SK-N-SH treated with all-trans-retinoic acid at 6 μM for 48 hours (cell line): ENCODE data around the gene KCNIP4.

Experiments used
- ARNTL ChIP-seq: fragments of 450-650 bp; formaldehyde crosslinking; IDR thresholded peaks from 2 replicates; pipeline ENCODE4 v1.5.0; 2020; ENCODE audit warnings: low read depth, mild to moderate bottlenecking, moderate library complexity, borderline replicate concordance
- ESRRG ChIP-seq: fragments of 250-450 bp; sonication (Bioruptor Pico); IDR thresholded peaks from 2 replicates; pipeline ENCODE4 v1.6.1; 2021; ENCODE audit warnings: mild to moderate bottlenecking
- TF ChIP-seq, protein P1 (sequence below): fragments of 250-450 bp; sonication (Bioruptor Pico); IDR thresholded peaks from 2 replicates; pipeline ENCODE4 v1.8.0; 2020; ENCODE audit warnings: mild to moderate bottlenecking, moderate library complexity, borderline replicate concordance

DNA sequence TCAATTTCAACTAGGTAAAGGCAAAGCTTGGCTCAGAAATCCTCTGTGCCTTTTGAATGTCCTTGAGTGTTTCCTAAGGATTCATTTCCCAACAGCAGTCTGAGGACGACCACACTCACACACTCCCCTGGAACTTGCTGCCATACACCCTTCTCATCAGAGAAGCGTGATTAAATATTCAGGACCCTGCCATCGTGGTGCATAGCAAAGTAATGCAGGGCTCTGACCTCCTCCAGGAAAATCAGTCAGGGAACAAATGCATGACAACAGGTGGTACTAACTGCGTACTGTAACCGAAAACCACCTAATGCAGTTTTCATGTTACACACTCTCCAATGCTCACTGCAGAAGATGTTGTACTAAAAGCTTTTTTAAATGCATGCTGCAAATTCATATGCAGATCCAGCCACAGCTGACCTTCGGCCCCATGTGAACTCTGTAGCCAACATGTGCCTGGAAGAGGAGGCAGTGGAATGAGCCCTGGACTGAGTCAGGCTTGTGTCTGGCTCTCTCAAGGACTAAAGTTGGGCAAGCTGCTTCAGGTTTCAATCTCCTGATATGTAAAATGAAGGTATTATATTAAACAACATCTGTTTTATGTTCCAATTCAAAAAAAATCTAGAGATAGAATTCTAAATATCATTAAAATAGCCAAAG lies 238.3 kb downstream of the KCNIP4 start:
- TF ChIP-seq ARNTL (CRISPR knock-in tag) (no peak), ESRRG (CRISPR knock-in tag) (no peak)
- TF ChIP-seq, protein P1, sequence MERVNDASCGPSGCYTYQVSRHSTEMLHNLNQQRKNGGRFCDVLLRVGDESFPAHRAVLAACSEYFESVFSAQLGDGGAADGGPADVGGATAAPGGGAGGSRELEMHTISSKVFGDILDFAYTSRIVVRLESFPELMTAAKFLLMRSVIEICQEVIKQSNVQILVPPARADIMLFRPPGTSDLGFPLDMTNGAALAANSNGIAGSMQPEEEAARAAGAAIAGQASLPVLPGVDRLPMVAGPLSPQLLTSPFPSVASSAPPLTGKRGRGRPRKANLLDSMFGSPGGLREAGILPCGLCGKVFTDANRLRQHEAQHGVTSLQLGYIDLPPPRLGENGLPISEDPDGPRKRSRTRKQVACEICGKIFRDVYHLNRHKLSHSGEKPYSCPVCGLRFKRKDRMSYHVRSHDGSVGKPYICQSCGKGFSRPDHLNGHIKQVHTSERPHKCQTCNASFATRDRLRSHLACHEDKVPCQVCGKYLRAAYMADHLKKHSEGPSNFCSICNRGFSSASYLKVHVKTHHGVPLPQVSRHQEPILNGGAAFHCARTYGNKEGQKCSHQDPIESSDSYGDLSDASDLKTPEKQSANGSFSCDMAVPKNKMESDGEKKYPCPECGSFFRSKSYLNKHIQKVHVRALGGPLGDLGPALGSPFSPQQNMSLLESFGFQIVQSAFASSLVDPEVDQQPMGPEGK (CRISPR knock-in tag): no peak
